ENCODE results near the gene ANAPC4.

ANAPC4 gene

DNA sequence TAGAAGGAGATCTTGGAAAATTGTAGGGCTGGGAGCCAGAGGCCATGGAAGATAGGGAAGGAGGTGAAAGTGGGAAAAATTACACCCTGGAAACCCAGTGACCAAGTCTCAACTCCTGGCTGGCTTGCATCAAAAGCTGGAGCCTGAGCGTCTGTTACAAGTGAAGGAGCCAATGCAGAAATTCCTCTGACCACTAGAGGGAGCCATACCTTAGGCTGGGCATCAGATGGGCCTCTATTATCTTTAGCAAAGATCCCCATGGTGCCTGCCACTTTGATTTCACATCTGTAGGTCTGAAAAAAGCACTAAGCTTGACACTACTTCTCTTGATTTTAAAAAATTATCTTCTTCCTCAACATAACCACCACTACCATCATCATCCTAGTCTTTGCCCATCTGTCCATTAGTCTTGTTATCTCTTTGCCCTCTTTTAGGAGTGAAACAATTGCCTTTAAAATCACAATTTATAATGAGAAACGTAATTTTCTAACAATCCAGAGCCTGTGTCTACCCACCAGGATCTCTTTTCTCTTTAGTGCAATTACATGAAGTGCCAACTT lies 62.9 kb downstream of the ANAPC4 start:
- DNase-seq: no peak

GRCh38 chr4:25440478-25441030 lies 63.5 kb downstream of the ANAPC4 start:
- no peak for DNase-seq

- peak; percentile 66 for DNase-seq
Measured at GRCh38 chr4:25441519-25442117, 64.6 kb downstream of the ANAPC4 start.

DNA sequence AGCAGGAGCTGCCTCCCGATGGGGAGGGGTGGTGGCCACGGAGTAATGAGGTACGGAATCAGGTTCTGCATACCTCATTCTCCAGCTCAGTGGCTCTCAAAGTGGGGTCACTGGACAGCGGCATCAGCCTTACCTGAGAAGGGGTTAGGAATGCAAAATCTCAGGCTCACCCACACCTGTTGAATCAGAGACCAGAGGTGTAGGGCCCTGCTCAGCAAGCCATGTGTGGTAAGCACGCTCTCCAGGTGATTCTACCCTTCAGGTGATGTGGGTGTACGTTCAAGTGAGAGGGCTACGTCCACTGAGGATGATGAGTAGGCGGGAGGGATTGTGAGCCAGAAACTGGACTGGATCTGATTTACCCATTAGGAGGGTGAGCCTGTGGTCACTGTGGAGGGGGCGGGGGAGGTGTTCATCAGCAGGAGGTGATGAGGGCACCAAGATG lies 65.8 kb downstream of the ANAPC4 start:
- DNase-seq: no peak

DNA sequence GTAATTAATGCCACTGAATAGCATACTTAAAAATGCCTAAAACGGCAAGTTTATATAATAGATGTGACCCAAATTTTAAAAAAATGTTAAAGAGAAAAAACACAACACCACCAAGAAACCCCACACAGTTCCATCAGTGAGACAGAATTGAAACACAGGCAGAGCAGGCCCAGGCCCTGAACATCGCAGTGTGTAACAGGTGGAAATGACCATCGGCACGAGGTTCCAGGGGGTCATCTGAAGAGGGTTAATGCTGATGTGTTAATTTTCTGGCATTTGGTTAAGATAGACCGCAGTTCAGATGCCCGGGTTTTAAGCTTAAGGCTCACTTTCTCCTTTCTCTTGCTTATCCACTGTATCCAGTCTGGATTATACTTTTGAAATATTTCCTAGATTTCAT lies 66.8 kb downstream of the ANAPC4 start:
- DNase-seq: no peak

- no peak for DNase-seq
Measured at GRCh38 chr4:25446611-25447010, 69.5 kb downstream of the ANAPC4 start.

DNA sequence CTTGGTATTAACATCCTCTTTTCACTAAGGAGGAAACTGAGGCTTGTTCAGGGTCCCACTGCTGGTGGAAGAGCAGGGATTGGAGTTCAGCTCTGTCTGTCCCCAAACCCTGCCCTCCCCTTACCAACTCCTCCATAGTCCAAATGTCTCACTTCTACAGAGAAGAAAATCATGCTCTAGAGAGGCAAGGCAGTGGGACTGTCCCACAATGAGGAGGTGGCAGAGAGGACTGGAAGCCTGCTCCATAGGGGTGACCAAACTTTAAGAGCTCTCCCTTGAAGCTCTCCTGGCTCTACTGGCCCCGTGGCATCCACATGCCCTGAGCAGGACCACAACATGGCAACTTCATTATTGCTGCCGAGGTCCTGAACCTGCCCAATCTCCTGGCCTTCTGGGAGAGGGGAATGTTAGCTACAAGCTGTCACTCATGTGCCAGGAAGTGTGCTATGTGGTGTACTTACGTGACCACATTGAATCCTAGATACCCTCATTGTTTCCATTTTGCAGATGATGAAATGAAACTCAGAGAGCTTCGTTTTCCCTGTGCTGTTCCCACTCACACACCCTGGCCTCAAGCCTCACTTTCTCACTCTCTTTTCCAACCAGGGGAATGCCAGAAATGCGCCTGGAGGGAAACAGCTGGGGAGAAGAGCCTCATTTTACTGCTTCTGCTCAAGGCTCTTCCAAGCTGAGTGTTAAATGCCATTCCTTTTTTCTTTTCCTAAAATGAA lies 71.5 kb downstream of the ANAPC4 start:
- DNase-seq: peak; percentile 53

GRCh38 chr4:25449270-25449669 lies 72.2 kb downstream of the ANAPC4 start:
- DNase-seq: no peak

DNA sequence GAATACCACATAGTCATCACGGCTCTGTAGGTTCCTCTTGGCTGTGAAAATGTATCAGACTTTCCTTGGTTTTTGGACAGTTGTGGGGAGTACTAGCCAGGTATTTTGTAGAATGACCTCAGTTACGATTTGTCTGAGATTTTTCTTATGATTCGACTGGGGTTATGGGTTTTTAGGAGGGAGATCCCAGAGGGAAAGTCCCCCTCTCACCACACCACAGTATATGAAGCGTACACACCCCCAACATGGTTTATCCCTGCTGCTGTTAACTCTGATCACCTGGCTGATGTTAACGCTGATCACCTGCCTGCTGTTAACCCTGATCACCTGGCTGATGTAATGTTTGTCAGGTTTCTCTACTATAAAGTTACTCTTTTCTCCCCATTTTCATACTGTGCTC lies 72.6 kb downstream of the ANAPC4 start:
- no peak for DNase-seq

DNA sequence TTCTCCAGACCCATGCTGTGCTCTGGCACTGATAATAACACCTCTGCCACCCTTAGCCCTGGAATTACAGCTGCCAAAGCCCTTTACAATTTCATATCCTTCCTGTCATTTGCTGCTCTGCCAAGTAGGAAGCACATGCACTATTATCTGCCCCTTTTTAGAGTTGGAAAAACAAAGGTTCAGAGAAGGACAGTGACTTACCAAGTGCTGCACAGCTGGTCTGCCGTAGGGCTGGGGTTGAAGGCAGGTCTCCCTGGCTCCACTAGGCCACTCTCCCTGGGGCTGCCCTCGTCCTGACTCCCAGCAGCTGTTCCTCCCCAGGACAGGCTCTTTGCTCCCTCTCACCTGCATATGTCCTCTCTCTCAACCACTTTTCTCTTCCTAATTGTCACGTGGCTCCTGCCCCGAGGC lies 73.4 kb downstream of the ANAPC4 start:
- no peak for DNase-seq

DNA sequence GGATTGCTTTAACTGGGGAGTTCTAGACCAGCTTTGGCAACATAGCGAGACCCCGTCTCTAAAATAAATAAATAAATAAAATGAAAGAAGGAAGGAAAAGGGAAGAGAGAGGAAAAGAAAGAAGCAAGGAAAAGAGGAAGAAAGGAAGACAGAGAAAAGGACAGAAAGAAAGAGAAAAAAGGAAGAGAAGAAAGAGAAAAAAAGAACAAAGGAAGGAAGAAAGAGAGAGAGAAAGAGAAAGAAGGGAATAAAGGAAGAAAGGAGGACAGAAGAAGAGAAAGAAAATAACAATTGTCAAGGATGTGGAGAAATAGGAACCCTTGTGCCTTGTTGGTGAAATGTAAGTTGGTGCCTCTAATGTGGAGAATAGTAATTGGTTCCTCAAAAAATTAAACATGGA lies 74.6 kb downstream of the ANAPC4 start:
- no peak for DNase-seq

GRCh38 chr4:25452081-25452480 lies 75.0 kb downstream of the ANAPC4 start:
- DNase-seq: no peak

- DNase-seq: no peak
Measured at GRCh38 chr4:25454476-25454875, 77.4 kb downstream of the ANAPC4 start.

- no peak for DNase-seq
Measured at GRCh38 chr4:25457053-25457715, 80.1 kb downstream of the ANAPC4 start.

DNA sequence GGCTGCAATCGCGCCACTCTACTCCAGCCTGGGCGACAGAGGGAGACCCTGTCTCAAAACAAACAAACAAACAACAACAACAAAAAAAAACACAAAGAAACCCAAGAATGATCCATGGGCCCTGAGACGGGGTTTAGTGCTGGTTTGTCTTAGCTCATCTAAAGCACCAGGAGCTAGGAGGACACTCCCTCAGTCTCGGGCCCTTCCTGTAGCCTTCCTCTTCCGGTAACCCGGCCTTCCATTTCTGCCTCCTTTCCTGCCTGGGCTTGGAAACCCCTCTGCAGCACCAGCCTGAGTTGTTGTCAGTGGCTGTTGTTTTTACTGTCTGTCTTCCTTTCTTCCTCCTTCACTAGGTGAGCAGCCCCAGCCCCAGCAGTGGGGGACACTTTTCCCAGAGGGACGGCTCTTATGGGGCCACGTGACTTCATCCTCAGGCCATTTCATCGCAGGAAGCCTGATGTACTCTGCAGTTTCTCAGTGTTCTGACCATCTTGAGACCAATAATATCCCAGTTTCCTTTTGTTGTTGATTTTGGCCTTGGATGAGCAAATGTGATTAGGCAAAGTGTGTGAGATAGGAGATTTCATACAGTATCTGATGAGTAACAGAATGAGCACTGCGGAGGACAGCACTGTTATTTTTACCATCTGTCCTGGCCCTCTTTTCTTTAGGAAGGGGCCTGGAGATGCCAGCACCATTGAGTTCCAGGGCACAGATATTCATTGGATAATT lies 90.1 kb downstream of the ANAPC4 start:
- DNase-seq: no peak

DNA sequence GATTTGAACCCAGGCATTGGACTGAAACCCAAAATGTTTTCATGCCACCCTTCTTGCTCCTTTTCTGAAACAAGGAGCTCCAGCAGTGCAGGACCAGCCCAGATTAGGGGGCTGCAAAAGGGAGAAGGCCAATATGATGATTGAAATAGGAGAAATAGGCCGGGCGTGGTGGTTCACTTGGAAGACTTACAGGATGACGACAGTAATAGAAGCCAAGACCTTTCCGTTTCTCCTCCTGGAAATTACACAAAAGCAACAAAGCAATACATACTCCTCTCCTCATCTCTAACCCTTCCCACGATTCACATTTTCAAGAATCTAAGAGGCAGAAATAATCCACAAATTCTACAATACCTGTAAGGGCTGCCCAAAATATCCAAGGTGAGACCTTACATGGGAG lies 90.8 kb downstream of the ANAPC4 start:
- no peak for DNase-seq

Data from right forelimb (tissue), 1 donor.